ENCODE data around the gene CPVL.

- TF ChIP-seq GATA3 (IDR thresholded peaks at IDR 0.05; ENCODE audit: low read depth, low read length) (no peak), GATA2 (IDR thresholded peaks at IDR 0.05; ENCODE audit: low read depth, low read length) (no peak)
Observed at GRCh38 chr7:29146057-29146706, at the start of gene CPVL.

All from SH-SY5Y (cell line).